ENCODE data around the gene APOBEC3H. TPM values are rescaled to one million over a fixed set of nuclear protein-coding genes. Genes with fewer than 3 reads are reported as not detected.
A peak's percentile ranks its signal among the peaks of the same experiment; 100 is the strongest.

The APOBEC3H gene
- total RNA-seq, 1 donor, result 0.45 TPM

GRCh38 chr22:39109361-39109760, 12.3 kb downstream of the APOBEC3H start:
- no peak overlapping the region for H3K4me3 ChIP-seq (ENCODE audit: low read depth, low read length)
- TF ChIP-seq, protein P1, sequence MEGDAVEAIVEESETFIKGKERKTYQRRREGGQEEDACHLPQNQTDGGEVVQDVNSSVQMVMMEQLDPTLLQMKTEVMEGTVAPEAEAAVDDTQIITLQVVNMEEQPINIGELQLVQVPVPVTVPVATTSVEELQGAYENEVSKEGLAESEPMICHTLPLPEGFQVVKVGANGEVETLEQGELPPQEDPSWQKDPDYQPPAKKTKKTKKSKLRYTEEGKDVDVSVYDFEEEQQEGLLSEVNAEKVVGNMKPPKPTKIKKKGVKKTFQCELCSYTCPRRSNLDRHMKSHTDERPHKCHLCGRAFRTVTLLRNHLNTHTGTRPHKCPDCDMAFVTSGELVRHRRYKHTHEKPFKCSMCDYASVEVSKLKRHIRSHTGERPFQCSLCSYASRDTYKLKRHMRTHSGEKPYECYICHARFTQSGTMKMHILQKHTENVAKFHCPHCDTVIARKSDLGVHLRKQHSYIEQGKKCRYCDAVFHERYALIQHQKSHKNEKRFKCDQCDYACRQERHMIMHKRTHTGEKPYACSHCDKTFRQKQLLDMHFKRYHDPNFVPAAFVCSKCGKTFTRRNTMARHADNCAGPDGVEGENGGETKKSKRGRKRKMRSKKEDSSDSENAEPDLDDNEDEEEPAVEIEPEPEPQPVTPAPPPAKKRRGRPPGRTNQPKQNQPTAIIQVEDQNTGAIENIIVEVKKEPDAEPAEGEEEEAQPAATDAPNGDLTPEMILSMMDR (IDR thresholded peaks at IDR 0.05; ENCODE audit: insufficient read depth, low read length), result no peak
- no peak for DNase-seq (ENCODE audit: low read depth)

GRCh38 chr22:39110631-39111561, 13.9 kb downstream of the APOBEC3H start:
- TF ChIP-seq, protein P1 (IDR thresholded peaks at IDR 0.05; ENCODE audit: insufficient read depth, low read length), result no peak

GRCh38 chr22:39114112-39114511, 17.1 kb downstream of the APOBEC3H start:
- DNase-seq (ENCODE audit: low read depth), result no peak
- H3K4me3 ChIP-seq (ENCODE audit: low read depth, low read length), result no peak overlapping the region
- TF ChIP-seq, protein P1 (IDR thresholded peaks at IDR 0.05; ENCODE audit: insufficient read depth, low read length), result no peak

More at GRCh38 chr22:39110631-39111561, 13.9 kb downstream of the APOBEC3H start:
- H3K4me3 ChIP-seq (ENCODE audit: low read depth, low read length), result no peak overlapping the region
- DNase-seq (ENCODE audit: low read depth), result no peak

GRCh38 chr22:39115570-39115969, 18.5 kb downstream of the APOBEC3H start:
- no peak overlapping the region for H3K4me3 ChIP-seq (ENCODE audit: low read depth, low read length)
- no peak for DNase-seq (ENCODE audit: low read depth)
- TF ChIP-seq, protein P1 (IDR thresholded peaks at IDR 0.05; ENCODE audit: insufficient read depth, low read length), result no peak

DNA sequence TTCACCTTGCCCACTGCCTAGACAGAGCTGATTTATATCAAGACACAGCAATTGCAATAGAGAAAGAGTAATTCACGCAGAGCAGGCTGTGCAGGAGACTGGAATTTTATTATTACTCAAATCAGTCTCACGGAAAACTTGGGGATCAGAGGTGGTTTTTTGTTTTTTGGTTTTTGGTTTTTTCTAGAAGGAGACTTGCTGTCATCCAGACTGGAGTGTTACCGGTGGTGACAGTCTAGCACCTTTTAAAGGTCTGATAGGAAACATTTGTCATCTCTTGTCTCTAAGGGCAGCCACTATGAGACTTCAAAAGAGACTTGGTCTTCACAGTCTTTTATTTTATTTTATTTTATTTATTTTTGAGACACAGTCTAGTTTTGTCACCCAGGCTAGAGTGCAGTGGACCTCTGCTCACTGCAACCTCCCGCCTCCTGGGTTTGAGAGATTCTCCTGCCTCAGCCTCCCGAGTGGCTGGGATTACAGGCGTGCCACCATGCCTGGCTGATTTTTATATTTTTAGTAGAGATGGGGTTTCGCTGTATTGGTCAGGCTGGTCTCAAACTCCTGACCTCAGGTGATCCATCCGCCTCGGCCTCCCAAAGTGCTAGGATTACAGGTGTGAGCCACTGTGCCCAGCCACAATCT, 19.1 kb downstream of the APOBEC3H start:
- TF ChIP-seq, protein P1 (IDR thresholded peaks at IDR 0.05; ENCODE audit: insufficient read depth, low read length), result no peak
- H3K4me3 ChIP-seq (ENCODE audit: low read depth, low read length), result no peak overlapping the region
- no peak for DNase-seq (ENCODE audit: low read depth)

GRCh38 chr22:39117585-39118191, 20.6 kb downstream of the APOBEC3H start:
- no peak overlapping the region for H3K4me3 ChIP-seq (ENCODE audit: low read depth, low read length)
- peak; percentile 64 for DNase-seq (ENCODE audit: low read depth)
- TF ChIP-seq, protein P1 (IDR thresholded peaks at IDR 0.05; ENCODE audit: insufficient read depth, low read length), result peak; percentile 53

Measured in fibroblast of the aortic adventitia (primary cell).